WTC11 (cell line): ENCODE results near the gene MISFA. TPM values are rescaled to one million over a fixed set of nuclear protein-coding genes. Genes with fewer than 3 reads are reported as not detected.

Experiments used
- ATAC-seq: fragments of 200-7000 bp; cut with Tn5 transposase; 2 replicates; pipeline ENCODE4 v1.10.0; 2021; ENCODE audit warnings: mild to moderate bottlenecking, moderate library complexity
- CTCF ChIA-PET: fragments of 300-600 bp; sonication (Branson Sonifier 250); formaldehyde crosslinking; loops from one replicate; lab custom pipeline; 2021; ENCODE audit warnings: antibody characterized with exemption; lab: Charles Lee
- POLR2A ChIA-PET: fragments of 350-600 bp; sonication (Branson Sonifier 250); formaldehyde crosslinking; loops from one replicate; lab custom pipeline; 2021; ENCODE audit warnings: antibody characterized with exemption; lab: Charles Lee
- DNase-seq: peaks from one replicate; pipeline ENCODE4 v3.0.0; 2021; ENCODE audit warnings: low spot score
- H3K27ac Mint-ChIP-seq: 2 replicates; pipeline ENCODE4 v1.8.0; 2021; ENCODE audit warnings: mixed read lengths
- H3K27me3 Mint-ChIP-seq: 2 replicates; pipeline ENCODE4 v1.8.0; 2021; ENCODE audit warnings: low read depth, mild to moderate bottlenecking, moderate library complexity, mixed read lengths
- H3K36me3 Mint-ChIP-seq: 2 replicates; pipeline ENCODE4 v1.8.0; 2021; ENCODE audit warnings: mixed read lengths
- H3K4me1 Mint-ChIP-seq: 2 replicates; pipeline ENCODE4 v1.8.0; 2022; ENCODE audit warnings: mixed read lengths
- H3K4me3 Mint-ChIP-seq: 2 replicates; pipeline ENCODE4 v1.8.0; 2021; ENCODE audit warnings: mild to moderate bottlenecking, moderate library complexity, mixed read lengths
- H3K9me3 Mint-ChIP-seq: 2 replicates; pipeline ENCODE4 v1.8.0; 2021; ENCODE audit warnings: mixed read lengths
- ATF1 ChIP-seq: sonication (generic); formaldehyde crosslinking; IDR thresholded peaks from 2 replicates; pipeline ENCODE4 v1.8.1; 2023; ENCODE audit warnings: mild to moderate bottlenecking, moderate library complexity, missing genetic modification reagents
- ATF6 ChIP-seq: sonication (generic); formaldehyde crosslinking; IDR thresholded peaks from 2 replicates; pipeline ENCODE4 v1.8.1; 2023; ENCODE audit warnings: mild to moderate bottlenecking, missing genetic modification reagents
- CDX4 ChIP-seq: fragments of 250-450 bp; sonication (Bioruptor Pico); IDR thresholded peaks from 2 replicates; pipeline ENCODE4 v1.9.0; 2021; ENCODE audit warnings: moderate library complexity, mild to moderate bottlenecking, inconsistent platforms, borderline replicate concordance
- E2F1 ChIP-seq: sonication (generic); formaldehyde crosslinking; IDR thresholded peaks from 2 replicates; pipeline ENCODE4 v1.8.0; 2022; ENCODE audit warnings: mild to moderate bottlenecking, missing genetic modification reagents
- E2F4 ChIP-seq: sonication (generic); formaldehyde crosslinking; IDR thresholded peaks from 2 replicates; pipeline ENCODE4 v1.8.1; 2022; ENCODE audit warnings: low read depth, mild to moderate bottlenecking, moderate library complexity, missing genetic modification reagents, borderline replicate concordance
- IRF1 ChIP-seq: sonication (generic); formaldehyde crosslinking; IDR thresholded peaks from 2 replicates; pipeline ENCODE4 v1.8.0; 2023; ENCODE audit warnings: missing genetic modification reagents
- JAZF1 ChIP-seq: fragments of 250-450 bp; sonication (Bioruptor Pico); IDR thresholded peaks from 2 replicates; pipeline ENCODE4 v1.9.0; 2021; ENCODE audit warnings: moderate library complexity, mild to moderate bottlenecking, inconsistent platforms
- MLX ChIP-seq: sonication (generic); formaldehyde crosslinking; IDR thresholded peaks from 2 replicates; pipeline ENCODE4 v1.8.1; 2023; ENCODE audit warnings: mild to moderate bottlenecking, missing genetic modification reagents, moderate library complexity
- MYBL2 ChIP-seq: sonication (generic); formaldehyde crosslinking; IDR thresholded peaks from 2 replicates; pipeline ENCODE4 v1.8.1; 2023; ENCODE audit warnings: mild to moderate bottlenecking, moderate library complexity, missing genetic modification reagents
- NFE2L1 ChIP-seq: sonication (generic); formaldehyde crosslinking; IDR thresholded peaks from 2 replicates; pipeline ENCODE4 v1.8.1; 2023; ENCODE audit warnings: missing genetic modification reagents
- NFYB ChIP-seq: sonication (generic); formaldehyde crosslinking; conservative IDR thresholded peaks from 2 replicates; pipeline ENCODE4 v1.8.0; 2022; ENCODE audit warnings: low read depth, missing genetic modification reagents
- OVOL2 ChIP-seq: fragments of 250-450 bp; sonication (Bioruptor Pico); IDR thresholded peaks from 2 replicates; pipeline ENCODE4 v1.9.0; 2021; ENCODE audit warnings: mild to moderate bottlenecking, borderline replicate concordance
- RELA ChIP-seq: sonication (generic); formaldehyde crosslinking; IDR thresholded peaks from 2 replicates; pipeline ENCODE4 v1.8.1; 2022; ENCODE audit warnings: missing genetic modification reagents, mild to moderate bottlenecking, borderline replicate concordance
- SOX15 ChIP-seq: fragments of 250-450 bp; sonication (Bioruptor Pico); IDR thresholded peaks from 2 replicates; pipeline ENCODE4 v1.9.0; 2021; ENCODE audit warnings: mild to moderate bottlenecking
- STAT6 ChIP-seq: sonication (generic); formaldehyde crosslinking; conservative IDR thresholded peaks from 2 replicates; pipeline ENCODE4 v1.8.1; 2023; ENCODE audit warnings: mild to moderate bottlenecking, low read depth, missing genetic modification reagents, moderate library complexity
- USF1 ChIP-seq: sonication (generic); formaldehyde crosslinking; IDR thresholded peaks from 2 replicates; pipeline ENCODE4 v1.8.0; 2022; ENCODE audit warnings: mild to moderate bottlenecking, missing genetic modification reagents
- ZBTB21 ChIP-seq: sonication (generic); formaldehyde crosslinking; IDR thresholded peaks from 2 replicates; pipeline ENCODE4 v1.8.1; 2023; ENCODE audit warnings: mild to moderate bottlenecking, missing genetic modification reagents, borderline replicate concordance
- ZNF121 ChIP-seq: sonication (generic); formaldehyde crosslinking; IDR thresholded peaks from 2 replicates; pipeline ENCODE4 v1.8.0; 2023; ENCODE audit warnings: missing genetic modification reagents
- ZNF138 ChIP-seq: sonication (generic); formaldehyde crosslinking; conservative IDR thresholded peaks from 2 replicates; pipeline ENCODE4 v1.8.1; 2022; ENCODE audit warnings: mild to moderate bottlenecking, moderate library complexity, missing genetic modification reagents
- ZSCAN18 ChIP-seq: fragments of 250-450 bp; sonication (Bioruptor Pico); IDR thresholded peaks from 2 replicates; pipeline ENCODE4 v2.1.2; 2022; ENCODE audit warnings: mild to moderate bottlenecking, moderate library complexity
- total RNA-seq: library from RNA; stranded (reverse); gene quantifications from 3 replicates; pipeline ENCODE4 v1.2.3, GENCODE V29; 2021

The MISFA gene
- total RNA-seq, 1 experiment from 2014 or later, result 3.2 TPM

- no peak for TF ChIP-seq ZNF138
- no peak for TF ChIP-seq ZNF121 (CRISPR knock-in tag)
- TF ChIP-seq IRF1 (CRISPR knock-in tag), result no peak
- no peak for TF ChIP-seq OVOL2 (CRISPR knock-in tag)
- no peak for TF ChIP-seq SOX15 (CRISPR knock-in tag)
- no peak for TF ChIP-seq E2F4 (CRISPR knock-in tag)
- TF ChIP-seq E2F1 (CRISPR knock-in tag), result no peak
- no peak for TF ChIP-seq NFE2L1
- no peak for TF ChIP-seq JAZF1
- no peak for TF ChIP-seq USF1
- no peak for TF ChIP-seq RELA (CRISPR knock-in tag)
- TF ChIP-seq NFYB (CRISPR knock-in tag), result no peak
- TF ChIP-seq MLX (CRISPR knock-in tag), result no peak
- TF ChIP-seq MYBL2 (CRISPR knock-in tag), result no peak
- TF ChIP-seq ATF6 (CRISPR knock-in tag), result no peak
- TF ChIP-seq ATF1 (CRISPR knock-in tag), result no peak
- TF ChIP-seq ZBTB21 (CRISPR knock-in tag), result no peak
- no peak for TF ChIP-seq ZSCAN18 (CRISPR knock-in tag)
- TF ChIP-seq CDX4 (CRISPR knock-in tag), result no peak
- no peak for TF ChIP-seq STAT6 (CRISPR knock-in tag)
- TF ChIP-seq, all 79 proteins: peak for 0
- Mint-ChIP-seq H3K27me3 (no peaks in the 10 kb centered on the region), H3K4me3 (no peak overlapping the region), H3K36me3 (peaks cover 24% of the 10 kb centered on the region), H3K4me1 (no peaks in the 10 kb centered on the region), H3K27ac (peak overlapping the region; percentile 29; the same call in 1 of the 2 replicates), H3K9me3 (no peaks in the 10 kb centered on the region)
- no peak for DNase-seq
- POLR2A ChIA-PET, result no interaction called here
- CTCF ChIA-PET, result interaction anchor here (0.5 to 1.0 kb wide), 3 partner anchors 33 to 770 kb away, joined by 3 to 4 read pairs (median 3); no protein-coding TSS in a partner anchor
- ATAC-seq, result no peak
Measured at GRCh38 chr11:18617688-18618341, 18.2 kb downstream of the MISFA start.
